Esophagus squamous epithelium (tissue), 5 donors: ENCODE data around the gene SH3BP2. TPM values are rescaled to one million over a fixed set of nuclear protein-coding genes. Genes with fewer than 3 reads are reported as not detected.

Source experiments
- DNase-seq: peaks from one replicate; lab custom pipeline; 2025; lab: John Stamatoyannopoulos, UW
- H3K27ac ChIP-seq, 4 donors: fragments of 200-600 bp; sonication (generic); one replicate each; pipeline ENCODE4 v1.5.1; 2016 to 2019; ENCODE audit warnings: mild to moderate bottlenecking in 1 of 4
- H3K27me3 ChIP-seq, 4 donors: fragments of 200-600 bp; sonication (generic); 1 replicate in 3 of 4; 2 replicates in 1 of 4; pipeline versions ENCODE4 v1.5.1 to v1.6.0; 2017 to 2021; ENCODE audit warnings: antibody characterized with exemption in 1 of 4
- H3K36me3 ChIP-seq, 3 donors: fragments of 200-600 bp; sonication (generic); one replicate each; pipeline ENCODE4 v1.5.1; 2016 to 2019
- H3K4me1 ChIP-seq, 3 donors: fragments of 200-600 bp; sonication (generic); one replicate each; pipeline ENCODE4 v1.5.1; 2017 to 2019
- H3K4me3 ChIP-seq, 4 donors: fragments of 200-600 bp; sonication (generic); 1 replicate in 3 of 4; 2 replicates in 1 of 4; pipeline ENCODE4 v1.5.1; 2016 to 2019; ENCODE audit warnings: mild to moderate bottlenecking in 2 of 4, moderate library complexity in 1 of 4
- H3K9me3 ChIP-seq, 3 donors: fragments of 200-600 bp; sonication (generic); one replicate each; pipeline ENCODE4 v1.5.1; 2016 to 2019
- CTCF ChIP-seq, 6 experiments: fragments of 450-650 bp in 4 of 6; fragments of 200-600 bp in 2 of 6; sonication (generic) in 2 of 6; IDR thresholded peaks; one replicate each; pipeline ENCODE4 v1.5.1; 2016 to 2019; ENCODE audit warnings: antibody characterized with exemption in 6 of 6, mild to moderate bottlenecking in 4 of 6, moderate library complexity in 4 of 6
- POLR2A ChIP-seq, 4 donors: fragments of 450-650 bp; IDR thresholded peaks; one replicate each; pipeline ENCODE4 v1.6.1; 2017; ENCODE audit warnings: antibody characterized with exemption in 4 of 4, mild to moderate bottlenecking in 4 of 4, moderate library complexity in 3 of 4
- WGBS, 2 donors: methylation state at CpG; one replicate each; pipeline ENCODE4 v1.1.5; 2018; 5-methylcytosine and 5-hydroxymethylcytosine counted together
- intact Hi-C: fragments of 100-400 bp; cut with DNase I; formaldehyde crosslinking; loops from one replicate; pipeline ENCODE4 v1.15.0; 2022
- total RNA-seq, 4 donors: library from RNA; depleted of rRNA; stranded (reverse); fragments of >200 nt; gene quantifications; one replicate each; pipeline ENCODE4 v1.1.0, GENCODE V29; 2016
- donor health status: DM: yes; HTN: yes; CAD: no.

SH3BP2 gene
- total RNA-seq, 4 donors from 2014 or later, result 13.5 to 36.8 (median 34.0) TPM

- no peak overlapping the region for H3K4me3 ChIP-seq
- no peaks in the 10 kb centered on the region for H3K27me3 ChIP-seq
- intact Hi-C loops, result no loop called here
- TF ChIP-seq CTCF (IDR thresholded peaks at IDR 0.05), result no peak
- TF ChIP-seq POLR2A (IDR thresholded peaks at IDR 0.05), result no peak
- H3K27ac ChIP-seq, result peak overlapping the region in 2 of 4 donors; percentile 82 to 91
- DNase-seq, result no peak
- WGBS, 2 donors, result 84 to 95% methylated on average over 7 of the region's 13 CpGs
- H3K9me3 ChIP-seq, result no peaks in the 10 kb centered on the region
- peaks cover 56 to 95% (median 90%) of the 10 kb centered on the region in 3 donors for H3K4me1 ChIP-seq
- no peaks in the 10 kb centered on the region for H3K36me3 ChIP-seq
Observed at GRCh38 chr4:2807571-2807970, 14.7 kb downstream of the SH3BP2 start.

GRCh38 chr4:2808001-2808400 is 15.1 kb downstream of the SH3BP2 start:
- WGBS, 2 donors, result 89 to 96% methylated on average over 6 to 7 of the region's 7 CpGs
- H3K9me3 ChIP-seq, result no peaks in the 10 kb centered on the region
- no peaks in the 10 kb centered on the region for H3K27me3 ChIP-seq
- intact Hi-C loops, result no loop called here
- peak overlapping the region in 1 of 4 donors; percentile 82 for H3K27ac ChIP-seq
- no peak for DNase-seq
- no peak for TF ChIP-seq CTCF (IDR thresholded peaks at IDR 0.05)
- TF ChIP-seq POLR2A (IDR thresholded peaks at IDR 0.05), result no peak
- no peaks in the 10 kb centered on the region for H3K36me3 ChIP-seq
- no peak overlapping the region for H3K4me3 ChIP-seq
- peaks cover 59 to 95% (median 88%) of the 10 kb centered on the region in 3 donors for H3K4me1 ChIP-seq

- Histone ChIP-seq H3K4me1 (peaks cover 56 to 95% (median 75%) of the 10 kb centered on the region in 3 donors), H3K4me3 (no peak overlapping the region), H3K36me3 (peaks cover 0 to 9% (median 0%) of the 10 kb centered on the region in 3 donors), H3K27me3 (no peaks in the 10 kb centered on the region), H3K9me3 (no peaks in the 10 kb centered on the region), H3K27ac (peak overlapping the region in 1 of 4 donors; percentile 91)
- 60 to 80% methylated on average over 1 to 2 of the region's 10 CpGs for WGBS, 2 donors
- intact Hi-C loops, result no loop called here
- DNase-seq, result no peak
- TF ChIP-seq CTCF (IDR thresholded peaks at IDR 0.05) (no peak), POLR2A (IDR thresholded peaks at IDR 0.05) (no peak)
Observed at GRCh38 chr4:2809610-2810180, 16.8 kb downstream of the SH3BP2 start.

GRCh38 chr4:2810388-2810787 is 17.5 kb downstream of the SH3BP2 start:
- H3K4me1 ChIP-seq, result peaks cover 49 to 95% (median 73%) of the 10 kb centered on the region in 3 donors
- TF ChIP-seq CTCF (IDR thresholded peaks at IDR 0.05) (no peak), POLR2A (IDR thresholded peaks at IDR 0.05) (no peak)
- no peak for DNase-seq
- WGBS, 2 donors, result 64 to 67% methylated on average over 4 to 9 of the region's 10 CpGs
- intact Hi-C loops, result no loop called here
- no peaks in the 10 kb centered on the region for H3K27me3 ChIP-seq
- H3K36me3 ChIP-seq, result peaks cover 0 to 16% (median 0%) of the 10 kb centered on the region in 3 donors
- no peak overlapping the region for H3K4me3 ChIP-seq
- H3K9me3 ChIP-seq, result no peaks in the 10 kb centered on the region
- peak overlapping the region in 3 of 4 donors; percentile 68 to 91 (median 85) for H3K27ac ChIP-seq

- H3K4me1 ChIP-seq, result peaks cover 33 to 89% (median 57%) of the 10 kb centered on the region in 3 donors
- TF ChIP-seq CTCF (IDR thresholded peaks at IDR 0.05), result no peak
- no peak for TF ChIP-seq POLR2A (IDR thresholded peaks at IDR 0.05)
- peak overlapping the region; percentile 28 to 65 (median 44) for H3K4me3 ChIP-seq
- 56 to 70% methylated on average over 2 to 5 of the region's 21 CpGs for WGBS, 2 donors
- no peaks in the 10 kb centered on the region for H3K9me3 ChIP-seq
- peaks cover 0 to 23% (median 0%) of the 10 kb centered on the region in 3 donors for H3K36me3 ChIP-seq
- peak overlapping the region; percentile 68 to 91 (median 77) for H3K27ac ChIP-seq
- DNase-seq, result peak; percentile 43
- intact Hi-C loops, result no loop called here
- no peaks in the 10 kb centered on the region for H3K27me3 ChIP-seq
Observed at GRCh38 chr4:2811830-2812611, 19.1 kb downstream of the SH3BP2 start.
